Stomach (tissue), 9 donors: ENCODE results near the gene MX2. TPM values are rescaled to one million over a fixed set of nuclear protein-coding genes. Genes with fewer than 3 reads are reported as not detected.

Experiments
- DNase-seq, 2 donors: peaks; one replicate each; pipeline versions ENCODE4 v3.0.0 to v3.0.0-alpha.2; 2013 to 2019
- H3K27ac ChIP-seq, 5 donors: fragments of 200-600 bp in 4 of 5; sonication (generic) in 4 of 5; one replicate each; pipeline ENCODE4 v1.5.1; 2013 to 2019; ENCODE audit warnings: mild to moderate bottlenecking in 1 of 5, moderate library complexity in 1 of 5
- H3K27me3 ChIP-seq, 3 donors: fragments of 200-600 bp; sonication (generic); one replicate each; pipeline ENCODE4 v1.5.1; 2017 to 2019; ENCODE audit warnings: mixed run types in 1 of 3
- H3K36me3 ChIP-seq, 4 donors: fragments of 200-600 bp; sonication (generic); 1 replicate in 3 of 4; 2 replicates in 1 of 4; pipeline ENCODE4 v1.5.1; 2016 to 2019
- H3K4me1 ChIP-seq, 4 donors: fragments of 200-600 bp; sonication (generic); one replicate each; pipeline ENCODE4 v1.5.1; 2016 to 2019
- H3K4me3 ChIP-seq, 4 donors: fragments of 200-600 bp; sonication (generic) in 3 of 4; one replicate each; pipeline ENCODE4 v1.5.1; 2016 to 2019; ENCODE audit warnings: mild to moderate bottlenecking in 1 of 4
- H3K9me3 ChIP-seq, 4 donors: fragments of 200-600 bp; sonication (generic); one replicate each; pipeline ENCODE4 v1.5.1; 2016 to 2019
- EP300 ChIP-seq: sonication (generic); formaldehyde crosslinking; IDR thresholded peaks from one replicate; pipeline ENCODE4 v1.6.1; 2017; ENCODE audit warnings: antibody characterized with exemption
- POLR2A ChIP-seq, 4 donors: fragments of 450-650 bp; IDR thresholded peaks; one replicate each; pipeline ENCODE4 v1.6.1; 2016; ENCODE audit warnings: antibody characterized with exemption in 4 of 4, control low read depth in 2 of 4, mild to moderate bottlenecking in 1 of 4, moderate library complexity in 1 of 4
- POLR2AphosphoS5 ChIP-seq, 3 donors: sonication (generic); formaldehyde crosslinking; IDR thresholded peaks; one replicate each; pipeline ENCODE4 v1.6.1; 2016; ENCODE audit warnings: antibody characterized with exemption in 3 of 3
- WGBS, 5 donors: extraction: QIAGEN DNeasy Blood & Tissue Kit in 3 of 5; methylation state at CpG; one replicate each; pipeline versions ENCODE4 v1.1.5 to v1.1.7; 2013 to 2018; 5-methylcytosine and 5-hydroxymethylcytosine counted together
- intact Hi-C: fragments of 100-400 bp; cut with DNase I; formaldehyde crosslinking; loops from one replicate; pipeline ENCODE4 v1.15.1; 2023; ENCODE audit warnings: low total_unique reads
- polyA plus RNA-seq, 3 donors: library from polyadenylated mRNA; stranded (reverse); fragments of 200-250 nt; gene quantifications; one replicate each; pipeline ENCODE4 v1.2.3, GENCODE V29; 2013
- total RNA-seq, 5 donors: library from RNA; depleted of rRNA; stranded (reverse); fragments of >200 nt; gene quantifications; one replicate each; pipeline versions ENCODE4 v1.1.0 to v1.2.3, GENCODE V29; 2014 to 2016
- TF ChIP-seq, protein P1 (sequence below), 7 experiments: fragments of 450-650 bp in 4 of 7; fragments of 200-600 bp in 3 of 7; sonication (generic) in 3 of 7; IDR thresholded peaks; one replicate each; pipeline ENCODE4 v1.5.1; 2016 to 2019; ENCODE audit warnings: antibody characterized with exemption in 7 of 7, control low read depth in 2 of 7, mild to moderate bottlenecking in 1 of 7
- donor health status: healthy with polysubstance abuse.
- donor health status: Bipolar disorder and iron deficiency.
- donor health status: healthy.

MX2 gene
- total and polyA plus RNA-seq, 8 donors = 5.0 to 85.8 (median 18.0) TPM

DNA sequence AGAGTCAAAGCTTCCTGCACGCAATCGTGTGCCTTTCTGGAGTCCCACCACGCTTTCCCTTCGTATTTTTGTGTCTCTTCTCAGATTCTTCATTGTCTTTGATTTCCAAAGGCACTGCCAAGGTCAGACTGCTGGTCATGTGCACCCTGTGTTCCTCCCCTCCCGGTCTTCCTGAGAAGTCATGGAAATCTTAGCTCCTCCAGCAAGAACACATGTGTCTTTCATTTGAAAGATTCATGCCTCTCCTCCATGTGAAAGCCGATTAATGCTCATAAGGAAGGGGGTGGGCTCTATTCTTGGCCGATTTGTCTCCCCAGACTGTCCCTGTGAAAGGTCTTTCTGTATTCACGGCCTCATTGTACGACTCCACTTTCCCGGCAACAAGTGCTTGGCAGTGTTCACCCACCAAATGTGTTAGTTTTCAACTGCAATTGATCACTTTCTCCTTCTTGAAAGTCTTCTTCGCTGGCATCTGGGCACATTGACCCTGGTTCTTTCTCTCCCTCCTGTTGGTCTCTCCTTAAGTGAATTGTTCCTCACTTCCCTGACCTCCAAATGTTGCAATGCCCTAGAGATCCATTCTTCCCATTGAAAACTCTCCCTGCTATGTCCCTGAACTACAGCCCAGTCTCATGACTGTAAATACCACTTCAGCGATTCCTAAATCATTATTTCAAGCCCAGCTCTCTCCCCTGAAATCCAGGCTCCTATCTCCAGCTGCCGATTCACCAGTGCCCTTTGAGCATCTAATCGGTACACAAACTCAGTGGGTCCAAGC, 25.4 kb downstream of the MX2 start:
- intact Hi-C loops = no loop called here
- H3K27ac ChIP-seq = peak overlapping the region in 1 of 5 donors; percentile 55
- H3K9me3 ChIP-seq = no peaks in the 10 kb centered on the region
- WGBS, 5 donors = 88 to 94% (median 91%) methylated on average over 14 of the region's 14 CpGs
- no peaks in the 10 kb centered on the region for H3K4me1 ChIP-seq
- H3K4me3 ChIP-seq = no peak overlapping the region
- peak in 1 of 2 donors; percentile 26 for DNase-seq
- H3K36me3 ChIP-seq = peaks cover 0 to 71% (median 44%) of the 10 kb centered on the region in 4 donors
- no peaks in the 10 kb centered on the region for H3K27me3 ChIP-seq
- TF ChIP-seq POLR2AphosphoS5 (IDR thresholded peaks at IDR 0.05) (no peak), POLR2A (IDR thresholded peaks at IDR 0.05) (no peak), EP300 (no peak)
- TF ChIP-seq, protein P1, sequence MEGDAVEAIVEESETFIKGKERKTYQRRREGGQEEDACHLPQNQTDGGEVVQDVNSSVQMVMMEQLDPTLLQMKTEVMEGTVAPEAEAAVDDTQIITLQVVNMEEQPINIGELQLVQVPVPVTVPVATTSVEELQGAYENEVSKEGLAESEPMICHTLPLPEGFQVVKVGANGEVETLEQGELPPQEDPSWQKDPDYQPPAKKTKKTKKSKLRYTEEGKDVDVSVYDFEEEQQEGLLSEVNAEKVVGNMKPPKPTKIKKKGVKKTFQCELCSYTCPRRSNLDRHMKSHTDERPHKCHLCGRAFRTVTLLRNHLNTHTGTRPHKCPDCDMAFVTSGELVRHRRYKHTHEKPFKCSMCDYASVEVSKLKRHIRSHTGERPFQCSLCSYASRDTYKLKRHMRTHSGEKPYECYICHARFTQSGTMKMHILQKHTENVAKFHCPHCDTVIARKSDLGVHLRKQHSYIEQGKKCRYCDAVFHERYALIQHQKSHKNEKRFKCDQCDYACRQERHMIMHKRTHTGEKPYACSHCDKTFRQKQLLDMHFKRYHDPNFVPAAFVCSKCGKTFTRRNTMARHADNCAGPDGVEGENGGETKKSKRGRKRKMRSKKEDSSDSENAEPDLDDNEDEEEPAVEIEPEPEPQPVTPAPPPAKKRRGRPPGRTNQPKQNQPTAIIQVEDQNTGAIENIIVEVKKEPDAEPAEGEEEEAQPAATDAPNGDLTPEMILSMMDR (IDR thresholded peaks at IDR 0.05) = no peak

DNA sequence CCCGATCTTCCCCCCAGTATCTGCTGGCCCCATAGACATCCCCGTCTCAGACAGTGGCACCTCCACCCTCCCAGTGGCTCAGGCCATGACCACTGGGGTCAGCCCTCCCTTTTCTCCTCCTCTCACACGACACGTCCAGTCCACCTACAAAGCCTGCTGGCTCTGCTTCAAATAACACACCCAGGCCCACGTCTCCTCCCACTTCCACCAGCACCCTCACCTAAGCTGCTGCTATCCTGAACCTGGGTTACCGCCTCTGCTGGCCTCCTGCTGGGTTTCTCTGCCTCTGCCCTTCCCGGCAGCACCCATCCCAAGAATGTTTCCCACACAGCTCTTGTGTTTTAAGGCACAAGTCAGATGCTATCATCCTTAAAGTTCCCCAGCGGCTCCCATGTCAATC, 26.0 kb downstream of the MX2 start:
- no peaks in the 10 kb centered on the region for H3K4me1 ChIP-seq
- 71 to 78% (median 74%) methylated on average over 8 of the region's 8 CpGs for WGBS, 5 donors
- peaks cover 0 to 65% (median 39%) of the 10 kb centered on the region in 4 donors for H3K36me3 ChIP-seq
- H3K27me3 ChIP-seq = no peaks in the 10 kb centered on the region
- intact Hi-C loops = no loop called here
- TF ChIP-seq, protein P1 (IDR thresholded peaks at IDR 0.05) = no peak
- TF ChIP-seq POLR2A (IDR thresholded peaks at IDR 0.05) (no peak), POLR2AphosphoS5 (IDR thresholded peaks at IDR 0.05) (no peak), EP300 (no peak)
- H3K4me3 ChIP-seq = no peak overlapping the region
- H3K9me3 ChIP-seq = no peaks in the 10 kb centered on the region
- DNase-seq = no peak
- H3K27ac ChIP-seq = peak overlapping the region in 1 of 5 donors; percentile 44

DNA sequence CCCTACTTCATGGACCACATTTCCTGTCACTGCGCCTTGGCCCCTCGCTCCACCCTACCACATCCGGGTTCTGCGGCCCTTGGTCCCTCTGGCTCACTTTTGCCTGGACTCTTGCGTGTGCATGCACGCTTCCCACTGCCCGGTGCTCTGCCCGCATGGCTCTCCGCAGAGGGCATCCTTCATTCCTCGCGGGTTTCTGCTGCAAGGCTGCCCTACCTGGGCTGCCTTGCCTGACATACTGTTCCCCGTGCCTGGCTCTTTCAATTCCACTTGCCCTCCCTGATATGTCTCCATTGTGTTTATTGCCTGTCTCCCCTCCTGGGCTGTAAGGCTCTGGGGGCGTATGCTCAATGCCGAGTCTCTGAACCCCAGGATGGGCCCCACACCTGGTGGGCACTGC, 26.4 kb downstream of the MX2 start:
- DNase-seq = no peak
- H3K27me3 ChIP-seq = no peaks in the 10 kb centered on the region
- peaks cover 0 to 61% (median 35%) of the 10 kb centered on the region in 4 donors for H3K36me3 ChIP-seq
- no peak overlapping the region for H3K4me3 ChIP-seq
- TF ChIP-seq, protein P1 (IDR thresholded peaks at IDR 0.05) = no peak
- TF ChIP-seq EP300 (no peak), POLR2A (IDR thresholded peaks at IDR 0.05) (no peak), POLR2AphosphoS5 (IDR thresholded peaks at IDR 0.05) (no peak)
- H3K9me3 ChIP-seq = no peaks in the 10 kb centered on the region
- H3K4me1 ChIP-seq = no peaks in the 10 kb centered on the region
- H3K27ac ChIP-seq = peak overlapping the region in 1 of 5 donors; percentile 44
- 96 to 98% (median 97%) methylated on average over 14 of the region's 14 CpGs for WGBS, 5 donors
- intact Hi-C loops = no loop called here

DNA sequence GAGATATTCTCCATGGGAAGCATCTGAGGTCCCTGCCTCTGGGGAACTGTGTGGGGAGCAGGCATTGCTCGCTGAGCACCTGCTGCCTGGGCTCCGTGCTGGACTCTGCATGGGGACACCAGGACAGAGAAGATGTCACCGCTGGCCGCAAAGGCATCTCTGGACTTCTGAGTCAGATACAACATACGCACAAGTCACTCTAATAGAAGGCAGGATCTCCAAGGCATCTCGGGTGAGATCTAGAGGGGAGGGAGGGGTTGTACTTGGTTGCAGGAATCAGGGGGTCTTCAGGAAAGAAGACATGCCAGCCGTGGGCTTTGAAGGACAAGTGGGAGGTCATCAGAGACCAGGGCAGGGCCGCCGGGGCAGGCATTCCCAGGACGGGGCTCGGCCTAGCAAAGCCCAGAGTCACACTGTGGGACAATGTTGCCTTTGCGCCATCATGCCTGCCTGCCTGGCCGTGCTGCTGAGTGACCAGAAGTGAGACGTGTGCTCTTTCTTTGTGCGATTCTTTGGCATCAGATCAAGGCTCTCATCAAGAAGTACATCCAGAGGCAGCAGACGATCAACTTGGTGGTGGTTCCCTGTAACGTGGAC, 28.3 kb downstream of the MX2 start:
- TF ChIP-seq EP300 = no peak
- TF ChIP-seq, protein P1 (IDR thresholded peaks at IDR 0.05) = no peak
- no peak for TF ChIP-seq POLR2AphosphoS5 (IDR thresholded peaks at IDR 0.05)
- no peak for TF ChIP-seq POLR2A (IDR thresholded peaks at IDR 0.05)
- DNase-seq = no peak
- Histone ChIP-seq H3K36me3 (peaks cover 0 to 56% (median 32%) of the 10 kb centered on the region in 4 donors), H3K9me3 (no peaks in the 10 kb centered on the region), H3K27ac (no peak overlapping the region), H3K4me3 (no peak overlapping the region), H3K27me3 (no peaks in the 10 kb centered on the region), H3K4me1 (no peaks in the 10 kb centered on the region)
- 91 to 95% (median 93%) methylated on average over 15 to 17 of the region's 17 CpGs for WGBS, 5 donors
- intact Hi-C loops = no loop called here
